NB4 (cell line): ENCODE results near the gene LDLRAD3.

ENCODE experiments used
- DNase-seq: peaks from one replicate; pipeline ENCODE4 v3.0.0; 2010; ENCODE audit warnings: low read depth
- H3K4me3 ChIP-seq: one replicate; pipeline ENCODE4 v1.5.1; 2011; ENCODE audit warnings: mild to moderate bottlenecking, low read depth, low read length, moderate library complexity
- CTCF ChIP-seq: IDR thresholded peaks from one replicate; pipeline ENCODE4 v1.5.1; 2012; ENCODE audit warnings: low read depth, low read length
- MAX ChIP-seq: IDR thresholded peaks from 2 replicates; pipeline ENCODE4 v1.6.1; 2011; ENCODE audit warnings: low read depth, low read length
- MYC ChIP-seq: IDR thresholded peaks from 2 replicates; pipeline ENCODE4 v1.6.1; 2011; ENCODE audit warnings: low read depth, low read length
- POLR2A ChIP-seq: IDR thresholded peaks from 2 replicates; pipeline ENCODE4 v1.6.1; 2011; ENCODE audit warnings: mild to moderate bottlenecking; ENCODE audit not compliant: insufficient read length; ENCODE audit errors: extremely low read depth

Gene LDLRAD3

DNA sequence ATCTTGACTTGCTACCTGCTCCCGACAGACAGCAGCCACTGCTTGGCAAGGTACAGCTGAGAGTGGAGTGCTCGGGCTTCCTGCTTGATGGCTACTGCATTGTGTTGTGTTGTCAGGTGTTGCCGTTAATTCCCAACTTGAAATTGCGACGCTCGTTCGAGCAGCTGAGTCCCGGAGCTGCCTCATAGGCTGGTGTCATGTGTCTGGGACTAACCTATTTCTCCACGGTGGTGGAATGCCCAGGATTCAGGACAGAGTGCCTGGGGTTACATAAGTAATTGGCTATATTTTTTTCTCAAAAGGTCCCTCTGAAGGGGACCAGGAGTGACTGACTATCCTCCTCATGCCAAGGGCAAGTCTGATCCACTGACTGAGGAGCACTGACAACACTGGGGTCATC, 326.8 kb downstream of the LDLRAD3 start:
- no peak for DNase-seq
- no peak for TF ChIP-seq MAX
- no peak overlapping the region for H3K4me3 ChIP-seq

DNA sequence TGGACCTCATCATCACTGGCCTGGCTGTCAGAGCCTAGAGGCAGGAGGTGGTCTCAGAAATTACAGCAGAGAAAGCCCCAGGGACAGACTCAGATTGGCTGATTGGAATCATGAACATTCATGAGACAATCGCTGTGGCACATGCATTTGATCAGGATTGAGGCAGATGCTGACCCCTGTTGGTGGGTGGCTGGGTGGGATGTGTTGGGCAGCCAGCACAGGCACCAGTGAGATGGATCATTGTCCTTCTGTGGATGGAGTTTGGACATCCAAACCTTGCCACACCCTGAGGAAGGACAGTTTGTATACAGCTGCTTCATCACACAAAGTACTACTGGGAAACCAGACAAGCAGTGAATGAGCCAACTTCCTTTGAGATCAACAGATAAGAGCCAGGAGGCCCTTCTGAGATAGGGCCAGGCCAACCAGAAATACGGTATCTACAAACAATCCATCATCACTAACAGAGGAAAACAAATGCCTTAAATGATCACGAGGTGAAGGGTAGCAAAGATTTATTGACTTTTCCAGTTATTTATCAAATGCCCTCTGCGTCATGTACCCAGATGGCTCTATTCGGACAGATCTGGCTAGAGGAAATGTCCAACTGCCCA, 328.0 kb downstream of the LDLRAD3 start:
- no peak overlapping the region for H3K4me3 ChIP-seq
- no peak for DNase-seq
- TF ChIP-seq CTCF (no peak), MAX (no peak), POLR2A (no peak), MYC (no peak)

DNA sequence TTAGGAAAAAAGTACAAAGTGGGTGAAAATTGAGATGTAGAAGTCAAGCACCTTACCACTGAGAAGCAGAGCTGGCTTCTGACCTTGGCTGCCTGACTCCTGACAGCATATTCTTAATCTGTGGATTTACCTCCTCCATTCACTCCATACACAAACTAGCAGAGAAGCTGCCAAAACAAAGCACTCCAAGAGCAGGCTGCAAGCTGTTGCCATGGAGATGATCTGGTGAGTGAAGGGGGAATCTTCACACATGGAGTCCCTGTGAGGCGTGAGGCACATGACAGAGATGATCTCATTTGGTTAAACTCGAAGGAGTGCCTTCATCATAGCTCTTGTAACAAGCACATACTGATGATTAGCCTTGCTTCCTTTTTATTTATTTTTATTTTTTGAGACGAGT, 329.2 kb downstream of the LDLRAD3 start:
- no peak for DNase-seq
- TF ChIP-seq POLR2A (no peak), CTCF (no peak), MYC (no peak), MAX (no peak)
- no peak overlapping the region for H3K4me3 ChIP-seq

GRCh38 chr11:36274414-36274813, 330.6 kb downstream of the LDLRAD3 start:
- no peak for DNase-seq
- no peak for TF ChIP-seq POLR2A
- no peak for TF ChIP-seq CTCF
- no peak for TF ChIP-seq MYC
- TF ChIP-seq MAX: no peak
- no peak overlapping the region for H3K4me3 ChIP-seq

- no peak for DNase-seq
- TF ChIP-seq MAX (no peak), POLR2A (no peak), CTCF (no peak), MYC (no peak)
- H3K4me3 ChIP-seq: no peak overlapping the region
These were observed 334.8 kb downstream of the LDLRAD3 start for GRCh38 chr11:36278531-36279282.

GRCh38 chr11:36280531-36280930, 336.7 kb downstream of the LDLRAD3 start:
- TF ChIP-seq CTCF: no peak
- TF ChIP-seq MYC: no peak
- no peak for TF ChIP-seq MAX
- TF ChIP-seq POLR2A: no peak
- DNase-seq: no peak
- no peak overlapping the region for H3K4me3 ChIP-seq
